ENCODE measurements around the gene SLC7A1.

The SLC7A1 gene

DNA sequence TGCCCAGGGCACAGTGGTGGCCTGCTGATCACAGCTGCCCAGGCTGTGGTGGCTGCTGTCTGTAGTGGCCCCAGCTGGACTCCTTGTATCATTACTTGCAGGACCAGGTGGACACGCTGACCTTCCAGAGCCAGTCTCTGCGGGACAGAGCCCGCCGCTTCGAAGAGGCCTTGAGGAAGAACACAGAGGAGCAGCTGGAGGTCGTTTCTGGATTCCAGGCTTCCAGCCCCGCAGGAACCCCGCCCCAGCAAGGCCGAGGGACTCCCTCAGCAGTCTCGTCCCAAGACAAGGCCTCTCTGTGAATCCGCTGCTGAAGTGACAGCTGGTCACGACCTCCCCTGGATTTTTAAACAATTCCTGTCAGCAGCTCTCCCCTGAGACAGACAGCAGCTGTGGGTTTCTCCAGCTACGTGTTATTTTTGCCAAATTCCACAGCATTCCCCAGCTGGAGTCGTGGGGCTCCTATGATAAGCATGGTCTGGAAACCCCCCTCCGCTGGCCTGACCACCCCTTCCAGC is 98.3 kb downstream of the SLC7A1 start:
- H3K9ac ChIP-seq (ENCODE audit: low read depth in 1 of 2, low read length in 2 of 2), result no peak overlapping the region
- H3K4me3 ChIP-seq (ENCODE audit: low read length in 2 of 2), result no peak overlapping the region
- H3K9me3 ChIP-seq (ENCODE audit: control insufficient read depth in 2 of 2, low read length in 2 of 2), result no peaks in the 10 kb centered on the region
- H3K4me1 ChIP-seq (ENCODE audit: control insufficient read depth in 2 of 2, insufficient read depth in 2 of 2, low read length in 2 of 2), result peaks cover 3 to 5% of the 10 kb centered on the region in 2 donors
- no peak overlapping the region for H3K27ac ChIP-seq (ENCODE audit: low read depth in 2 of 2, low read length in 2 of 2)
- H3K36me3 ChIP-seq (ENCODE audit: control insufficient read depth in 2 of 2, insufficient read depth in 2 of 2, low read length in 2 of 2), result no peaks in the 10 kb centered on the region
- H3K27me3 ChIP-seq (ENCODE audit: control insufficient read depth in 2 of 2, insufficient read depth in 2 of 2, low read length in 2 of 2), result peaks cover 0 to 2% of the 10 kb centered on the region in 2 donors

DNA sequence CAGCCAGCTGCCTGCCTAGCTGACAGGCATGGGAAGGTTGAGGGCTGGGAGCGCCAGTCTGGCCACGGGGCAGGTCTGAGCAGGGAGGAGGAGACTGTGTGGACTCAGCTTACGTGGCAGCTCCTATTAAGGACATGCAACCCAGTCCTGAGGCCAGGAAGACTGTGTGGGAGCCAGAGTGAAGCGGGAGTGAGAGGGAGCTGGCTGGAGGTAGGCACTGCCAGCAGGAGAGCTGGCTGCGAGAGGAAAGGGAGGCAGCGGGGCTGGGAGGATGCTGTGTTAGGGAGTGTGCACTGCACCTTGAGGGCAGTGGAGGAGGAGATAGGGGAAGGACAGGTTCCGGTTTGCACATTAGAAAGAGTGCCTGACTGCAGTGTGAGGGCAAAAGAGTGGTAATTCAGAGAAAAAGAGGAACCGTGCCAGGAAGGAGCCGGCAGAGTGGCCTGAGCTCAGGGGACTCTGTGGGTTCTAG is 99.2 kb downstream of the SLC7A1 start:
- peaks cover 0 to 2% of the 10 kb centered on the region in 2 donors for H3K27me3 ChIP-seq (ENCODE audit: control insufficient read depth in 2 of 2, insufficient read depth in 2 of 2, low read length in 2 of 2)
- H3K4me3 ChIP-seq (ENCODE audit: low read length in 2 of 2), result no peak overlapping the region
- no peak overlapping the region for H3K9ac ChIP-seq (ENCODE audit: low read depth in 1 of 2, low read length in 2 of 2)
- no peak overlapping the region for H3K27ac ChIP-seq (ENCODE audit: low read depth in 2 of 2, low read length in 2 of 2)
- peaks cover 3 to 5% of the 10 kb centered on the region in 2 donors for H3K4me1 ChIP-seq (ENCODE audit: control insufficient read depth in 2 of 2, insufficient read depth in 2 of 2, low read length in 2 of 2)
- H3K36me3 ChIP-seq (ENCODE audit: control insufficient read depth in 2 of 2, insufficient read depth in 2 of 2, low read length in 2 of 2), result no peaks in the 10 kb centered on the region
- no peaks in the 10 kb centered on the region for H3K9me3 ChIP-seq (ENCODE audit: control insufficient read depth in 2 of 2, low read length in 2 of 2)

DNA sequence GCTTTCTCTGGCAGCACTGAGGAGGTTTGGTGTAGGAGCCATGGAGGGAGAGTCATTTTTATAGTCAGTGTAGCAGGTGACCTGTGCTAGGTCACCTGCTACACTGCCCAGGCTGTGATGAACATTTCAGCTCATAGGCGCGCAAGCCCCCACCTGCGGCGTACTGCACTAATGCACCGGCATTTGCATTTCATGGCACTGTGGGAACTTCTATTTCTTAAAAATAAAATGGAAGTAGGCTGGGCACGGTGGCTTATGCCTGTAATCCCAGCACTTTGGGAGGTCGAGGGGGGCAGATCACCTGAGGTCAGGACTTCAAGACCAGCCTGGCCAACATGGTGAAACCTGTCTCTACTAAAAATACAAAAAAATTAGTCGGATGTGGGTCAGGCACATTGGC is 101.0 kb downstream of the SLC7A1 start:
- H3K9me3 ChIP-seq (ENCODE audit: control insufficient read depth in 2 of 2, low read length in 2 of 2), result no peaks in the 10 kb centered on the region
- no peak overlapping the region for H3K4me3 ChIP-seq (ENCODE audit: low read length in 2 of 2)
- peaks cover 3 to 5% of the 10 kb centered on the region in 2 donors for H3K4me1 ChIP-seq (ENCODE audit: control insufficient read depth in 2 of 2, insufficient read depth in 2 of 2, low read length in 2 of 2)
- H3K27me3 ChIP-seq (ENCODE audit: control insufficient read depth in 2 of 2, insufficient read depth in 2 of 2, low read length in 2 of 2), result peaks cover 0 to 2% of the 10 kb centered on the region in 2 donors
- H3K36me3 ChIP-seq (ENCODE audit: control insufficient read depth in 2 of 2, insufficient read depth in 2 of 2, low read length in 2 of 2), result no peaks in the 10 kb centered on the region
- H3K9ac ChIP-seq (ENCODE audit: low read depth in 1 of 2, low read length in 2 of 2), result no peak overlapping the region
- no peak overlapping the region for H3K27ac ChIP-seq (ENCODE audit: low read depth in 2 of 2, low read length in 2 of 2)

DNA sequence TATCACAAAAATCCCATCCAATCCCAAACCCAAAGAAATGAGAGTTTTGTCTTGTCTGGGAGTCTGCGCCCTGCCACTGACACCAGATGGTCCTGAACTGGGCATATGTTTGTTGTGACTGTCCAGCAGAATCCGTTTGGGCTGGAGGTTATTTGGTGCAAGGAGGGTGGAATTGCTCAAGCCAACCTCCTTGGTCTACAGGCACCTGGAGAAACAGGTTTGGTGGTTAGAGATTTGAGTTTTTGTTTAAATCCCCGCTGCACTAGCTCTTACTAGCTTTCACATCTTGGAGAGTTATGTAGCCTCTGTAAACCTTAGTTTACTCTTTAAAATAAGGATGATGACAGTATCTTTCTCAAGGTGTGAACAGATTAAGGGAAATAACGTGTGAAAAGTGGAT is 101.7 kb downstream of the SLC7A1 start:
- H3K27ac ChIP-seq (ENCODE audit: low read depth in 2 of 2, low read length in 2 of 2), result no peak overlapping the region
- peaks cover 0 to 2% of the 10 kb centered on the region in 2 donors for H3K27me3 ChIP-seq (ENCODE audit: control insufficient read depth in 2 of 2, insufficient read depth in 2 of 2, low read length in 2 of 2)
- peaks cover 3 to 5% of the 10 kb centered on the region in 2 donors for H3K4me1 ChIP-seq (ENCODE audit: control insufficient read depth in 2 of 2, insufficient read depth in 2 of 2, low read length in 2 of 2)
- H3K9ac ChIP-seq (ENCODE audit: low read depth in 1 of 2, low read length in 2 of 2), result no peak overlapping the region
- no peaks in the 10 kb centered on the region for H3K9me3 ChIP-seq (ENCODE audit: control insufficient read depth in 2 of 2, low read length in 2 of 2)
- no peaks in the 10 kb centered on the region for H3K36me3 ChIP-seq (ENCODE audit: control insufficient read depth in 2 of 2, insufficient read depth in 2 of 2, low read length in 2 of 2)
- no peak overlapping the region for H3K4me3 ChIP-seq (ENCODE audit: low read length in 2 of 2)

DNA sequence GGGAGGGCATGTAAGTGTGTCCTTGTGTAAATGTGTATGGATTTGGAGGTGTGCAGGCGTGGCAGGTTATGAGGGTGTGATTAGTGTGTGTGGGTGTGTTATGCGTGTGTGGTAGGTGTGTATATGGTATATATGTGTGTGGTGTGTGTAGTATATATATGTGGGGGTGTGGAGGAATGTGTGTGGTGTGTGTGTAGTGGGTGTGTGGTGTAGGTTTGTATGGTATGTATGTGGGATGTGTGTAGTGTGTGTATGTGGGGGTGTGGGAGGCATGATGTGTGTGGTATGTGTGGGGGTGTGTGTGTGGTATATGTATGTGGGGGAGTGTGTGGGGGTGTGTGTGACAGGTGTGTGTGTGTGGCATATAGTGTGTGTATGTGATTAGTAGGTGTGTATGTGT is 104.2 kb downstream of the SLC7A1 start:
- peaks cover 2 to 3% of the 10 kb centered on the region in 2 donors for H3K27me3 ChIP-seq (ENCODE audit: control insufficient read depth in 2 of 2, insufficient read depth in 2 of 2, low read length in 2 of 2)
- peaks cover 0 to 4% of the 10 kb centered on the region in 2 donors for H3K4me1 ChIP-seq (ENCODE audit: control insufficient read depth in 2 of 2, insufficient read depth in 2 of 2, low read length in 2 of 2)
- no peak overlapping the region for H3K4me3 ChIP-seq (ENCODE audit: low read length in 2 of 2)
- no peaks in the 10 kb centered on the region for H3K9me3 ChIP-seq (ENCODE audit: control insufficient read depth in 2 of 2, low read length in 2 of 2)
- H3K36me3 ChIP-seq (ENCODE audit: control insufficient read depth in 2 of 2, insufficient read depth in 2 of 2, low read length in 2 of 2), result no peaks in the 10 kb centered on the region
- no peak overlapping the region for H3K9ac ChIP-seq (ENCODE audit: low read depth in 1 of 2, low read length in 2 of 2)
- no peak overlapping the region for H3K27ac ChIP-seq (ENCODE audit: low read depth in 2 of 2, low read length in 2 of 2)

DNA sequence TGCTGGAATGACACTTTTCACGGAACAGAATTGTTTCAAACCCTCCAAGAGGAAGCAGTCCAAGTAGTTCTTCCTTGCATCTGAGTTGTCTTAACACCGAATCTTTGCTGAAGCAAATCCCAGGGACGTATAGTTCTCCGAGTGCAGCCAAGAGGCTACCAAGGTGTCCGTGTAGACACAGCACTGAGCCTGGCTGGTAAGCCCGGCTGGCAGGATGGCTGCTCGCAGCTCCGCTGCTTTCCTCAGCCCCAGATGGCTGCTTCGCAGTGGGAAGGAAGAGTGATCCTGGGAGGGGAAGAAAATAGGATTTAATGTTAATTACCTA is 105.0 kb downstream of the SLC7A1 start:
- Histone ChIP-seq H3K27me3 (ENCODE audit: control insufficient read depth in 2 of 2, insufficient read depth in 2 of 2, low read length in 2 of 2) (peaks cover 0 to 3% of the 10 kb centered on the region in 2 donors), H3K9ac (ENCODE audit: low read depth in 1 of 2, low read length in 2 of 2) (no peak overlapping the region), H3K9me3 (ENCODE audit: control insufficient read depth in 2 of 2, low read length in 2 of 2) (no peaks in the 10 kb centered on the region), H3K27ac (ENCODE audit: low read depth in 2 of 2, low read length in 2 of 2) (no peak overlapping the region), H3K36me3 (ENCODE audit: control insufficient read depth in 2 of 2, insufficient read depth in 2 of 2, low read length in 2 of 2) (no peaks in the 10 kb centered on the region), H3K4me3 (ENCODE audit: low read length in 2 of 2) (no peak overlapping the region), H3K4me1 (ENCODE audit: control insufficient read depth in 2 of 2, insufficient read depth in 2 of 2, low read length in 2 of 2) (no peaks in the 10 kb centered on the region)

DNA sequence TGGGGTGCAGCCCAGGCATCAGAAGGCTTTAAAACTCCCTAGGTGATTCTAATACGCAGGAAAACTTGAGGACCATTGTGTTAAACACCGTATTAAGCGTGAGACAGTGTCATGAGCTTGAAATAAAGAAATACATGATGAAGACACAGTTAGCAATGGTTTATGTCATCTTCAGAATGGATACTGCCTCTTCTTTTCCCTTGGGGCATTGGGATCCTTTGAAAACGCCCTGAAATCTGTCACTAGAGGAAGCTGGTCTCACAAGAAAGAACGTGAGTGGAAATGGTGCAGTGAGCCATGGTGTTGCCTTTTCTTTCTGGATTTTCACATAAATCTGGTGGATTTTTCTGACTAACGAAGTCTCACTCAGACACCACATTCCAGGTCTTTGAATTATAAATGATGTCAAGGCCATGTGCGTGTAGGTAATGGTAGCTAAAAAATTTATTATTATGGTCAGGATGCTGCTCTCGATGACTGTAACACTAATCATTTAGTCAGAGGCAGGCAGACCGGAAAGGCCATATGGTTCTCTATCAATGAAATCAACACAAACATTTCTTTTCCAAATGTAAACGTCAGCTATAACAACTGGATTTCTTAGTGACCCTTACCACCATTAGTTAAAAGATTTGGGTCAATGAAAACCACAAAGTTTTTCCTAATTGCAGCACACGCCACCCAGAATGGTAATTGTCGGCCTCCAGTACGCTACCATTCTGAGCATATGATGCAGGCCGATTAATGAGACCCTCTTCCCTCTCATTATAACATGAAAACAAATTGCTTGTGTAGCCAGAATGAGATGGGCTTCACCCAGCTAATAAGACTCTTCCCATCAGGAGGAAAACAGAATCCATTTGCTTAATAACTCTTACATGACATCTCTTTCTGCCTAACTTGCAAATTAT is 105.6 kb downstream of the SLC7A1 start:
- Histone ChIP-seq H3K4me3 (ENCODE audit: low read length in 2 of 2) (no peak overlapping the region), H3K27ac (ENCODE audit: low read depth in 2 of 2, low read length in 2 of 2) (no peak overlapping the region), H3K9ac (ENCODE audit: low read depth in 1 of 2, low read length in 2 of 2) (no peak overlapping the region), H3K27me3 (ENCODE audit: control insufficient read depth in 2 of 2, insufficient read depth in 2 of 2, low read length in 2 of 2) (peaks cover 0 to 3% of the 10 kb centered on the region in 2 donors), H3K9me3 (ENCODE audit: control insufficient read depth in 2 of 2, low read length in 2 of 2) (no peaks in the 10 kb centered on the region), H3K36me3 (ENCODE audit: control insufficient read depth in 2 of 2, insufficient read depth in 2 of 2, low read length in 2 of 2) (no peaks in the 10 kb centered on the region), H3K4me1 (ENCODE audit: control insufficient read depth in 2 of 2, insufficient read depth in 2 of 2, low read length in 2 of 2) (no peaks in the 10 kb centered on the region)

DNA sequence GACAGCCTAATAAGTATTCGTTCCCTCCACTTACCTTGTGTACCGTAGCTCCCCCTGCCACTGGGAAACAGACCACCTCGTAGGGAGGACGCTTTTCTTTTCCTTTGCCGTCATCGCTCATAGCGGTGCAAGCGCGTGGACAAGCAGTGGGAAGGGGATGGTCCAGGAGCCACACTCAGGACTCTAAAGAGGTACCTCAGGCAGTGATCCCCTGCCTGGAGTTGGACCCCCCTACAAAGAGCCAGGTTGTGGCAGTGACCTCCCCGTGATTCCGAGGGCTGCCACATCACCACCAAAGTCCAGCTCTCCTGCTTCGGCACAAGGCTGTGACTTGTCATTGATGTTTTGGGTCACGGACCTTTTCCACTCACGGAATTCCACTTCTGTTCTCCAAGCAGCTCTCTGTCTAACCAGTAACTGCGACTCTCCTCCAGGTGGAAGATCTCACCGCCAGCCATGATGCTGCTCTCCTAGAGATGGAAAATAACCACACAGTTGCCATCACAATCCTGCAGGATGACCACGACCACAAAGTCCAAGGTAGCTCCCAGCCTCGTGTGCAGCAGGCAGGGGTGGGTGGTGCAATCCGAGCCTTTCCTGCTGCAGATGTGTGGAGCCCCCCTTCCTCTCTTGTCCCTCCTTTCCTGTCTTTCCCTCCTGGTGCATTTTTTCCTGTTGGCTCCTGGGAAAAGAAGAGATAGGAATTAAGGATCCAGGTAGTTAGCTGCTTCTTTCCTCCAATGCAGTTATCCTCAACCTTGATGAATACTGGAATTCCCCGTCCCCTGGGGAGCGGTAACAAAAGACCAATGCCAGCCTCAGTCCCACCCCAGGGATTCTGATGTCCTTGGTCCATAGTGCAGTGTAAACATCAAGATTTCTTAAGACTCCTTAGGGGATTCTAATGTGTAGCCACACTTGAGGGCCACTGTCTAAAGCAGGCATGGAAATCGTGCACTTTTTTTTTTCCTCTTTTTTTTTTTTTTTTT is 107.7 kb downstream of the SLC7A1 start:
- no peaks in the 10 kb centered on the region for H3K9me3 ChIP-seq (ENCODE audit: control insufficient read depth in 2 of 2, low read length in 2 of 2)
- H3K36me3 ChIP-seq (ENCODE audit: control insufficient read depth in 2 of 2, insufficient read depth in 2 of 2, low read length in 2 of 2), result no peaks in the 10 kb centered on the region
- no peak overlapping the region for H3K4me3 ChIP-seq (ENCODE audit: low read length in 2 of 2)
- H3K9ac ChIP-seq (ENCODE audit: low read depth in 1 of 2, low read length in 2 of 2), result no peak overlapping the region
- H3K27ac ChIP-seq (ENCODE audit: low read depth in 2 of 2, low read length in 2 of 2), result no peak overlapping the region
- H3K4me1 ChIP-seq (ENCODE audit: control insufficient read depth in 2 of 2, insufficient read depth in 2 of 2, low read length in 2 of 2), result no peaks in the 10 kb centered on the region
- peaks cover 0 to 3% of the 10 kb centered on the region in 2 donors for H3K27me3 ChIP-seq (ENCODE audit: control insufficient read depth in 2 of 2, insufficient read depth in 2 of 2, low read length in 2 of 2)

DNA sequence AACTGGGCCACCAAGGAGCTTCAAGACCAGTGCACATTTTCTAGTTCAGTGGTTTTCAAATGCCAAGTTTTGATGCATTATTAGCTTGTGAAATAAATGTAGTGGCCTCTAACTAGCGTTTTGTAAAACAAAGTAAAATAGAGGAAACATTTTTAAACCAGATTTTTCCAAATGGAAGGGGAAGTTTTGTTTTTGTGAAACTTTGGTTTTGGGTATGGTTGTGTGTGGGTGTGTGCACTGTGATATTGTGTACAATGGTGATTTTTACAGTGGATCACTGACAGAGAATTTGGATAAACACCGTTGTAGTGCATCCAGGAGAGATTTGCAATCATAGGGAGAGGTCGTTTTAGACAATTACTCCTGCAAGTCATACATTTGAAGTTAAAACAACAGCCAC is 108.9 kb downstream of the SLC7A1 start:
- Histone ChIP-seq H3K36me3 (ENCODE audit: control insufficient read depth in 2 of 2, insufficient read depth in 2 of 2, low read length in 2 of 2) (no peaks in the 10 kb centered on the region), H3K9me3 (ENCODE audit: control insufficient read depth in 2 of 2, low read length in 2 of 2) (no peaks in the 10 kb centered on the region), H3K4me3 (ENCODE audit: low read length in 2 of 2) (no peak overlapping the region), H3K4me1 (ENCODE audit: control insufficient read depth in 2 of 2, insufficient read depth in 2 of 2, low read length in 2 of 2) (peaks cover 2 to 3% of the 10 kb centered on the region in 2 donors), H3K27me3 (ENCODE audit: control insufficient read depth in 2 of 2, insufficient read depth in 2 of 2, low read length in 2 of 2) (peaks cover 0 to 3% of the 10 kb centered on the region in 2 donors), H3K27ac (ENCODE audit: low read depth in 2 of 2, low read length in 2 of 2) (no peak overlapping the region), H3K9ac (ENCODE audit: low read depth in 1 of 2, low read length in 2 of 2) (no peak overlapping the region)

Measured in mucosa of rectum (tissue), 2 donors.